ENCODE results near the gene DHRSX.
"Not testable (repeated sequence)": the region's sequence is repeated elsewhere in the genome, so short reads cannot be mapped to it uniquely, and the experiment has no call there.

Gene DHRSX

GRCh38 chrX:2471641-2472040, 29.1 kb downstream of the DHRSX start:
- no peak overlapping the region for H3K4me3 ChIP-seq (ENCODE audit: low read depth, low read length)
- TF ChIP-seq, protein P1, sequence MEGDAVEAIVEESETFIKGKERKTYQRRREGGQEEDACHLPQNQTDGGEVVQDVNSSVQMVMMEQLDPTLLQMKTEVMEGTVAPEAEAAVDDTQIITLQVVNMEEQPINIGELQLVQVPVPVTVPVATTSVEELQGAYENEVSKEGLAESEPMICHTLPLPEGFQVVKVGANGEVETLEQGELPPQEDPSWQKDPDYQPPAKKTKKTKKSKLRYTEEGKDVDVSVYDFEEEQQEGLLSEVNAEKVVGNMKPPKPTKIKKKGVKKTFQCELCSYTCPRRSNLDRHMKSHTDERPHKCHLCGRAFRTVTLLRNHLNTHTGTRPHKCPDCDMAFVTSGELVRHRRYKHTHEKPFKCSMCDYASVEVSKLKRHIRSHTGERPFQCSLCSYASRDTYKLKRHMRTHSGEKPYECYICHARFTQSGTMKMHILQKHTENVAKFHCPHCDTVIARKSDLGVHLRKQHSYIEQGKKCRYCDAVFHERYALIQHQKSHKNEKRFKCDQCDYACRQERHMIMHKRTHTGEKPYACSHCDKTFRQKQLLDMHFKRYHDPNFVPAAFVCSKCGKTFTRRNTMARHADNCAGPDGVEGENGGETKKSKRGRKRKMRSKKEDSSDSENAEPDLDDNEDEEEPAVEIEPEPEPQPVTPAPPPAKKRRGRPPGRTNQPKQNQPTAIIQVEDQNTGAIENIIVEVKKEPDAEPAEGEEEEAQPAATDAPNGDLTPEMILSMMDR (IDR thresholded peaks at IDR 0.05; ENCODE audit: insufficient read depth, low read depth, low read length, missing control alignments) = no peak
- DNase-seq (ENCODE audit: low read depth) = no peak

DNA sequence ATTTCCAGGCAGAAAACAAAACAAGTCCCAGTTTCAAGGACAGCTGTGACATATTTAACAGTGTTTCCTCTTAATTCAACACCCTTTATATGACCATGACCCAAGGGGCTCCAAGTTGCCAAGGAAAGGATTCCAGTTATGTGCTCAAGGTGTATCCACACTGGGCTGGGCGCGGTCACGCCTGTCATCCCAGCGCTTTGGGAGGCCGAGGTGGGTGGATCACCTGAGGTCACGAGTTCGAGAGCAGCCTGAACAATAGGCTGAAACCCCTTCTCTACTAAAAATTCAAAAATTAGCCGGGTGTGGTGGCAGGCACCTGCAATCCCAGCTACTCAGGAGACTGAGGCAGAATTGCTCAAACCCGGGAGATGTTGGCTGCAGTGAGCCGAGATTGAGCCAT, 29.6 kb downstream of the DHRSX start:
- DNase-seq (ENCODE audit: low read depth); H3K4me3 ChIP-seq (ENCODE audit: low read depth, low read length): not testable (repeated sequence)

GRCh38 chrX:2469852-2470251, 30.9 kb downstream of the DHRSX start:
- not testable (repeated sequence) for DNase-seq (ENCODE audit: low read depth)

GRCh38 chrX:2469196-2469685, 31.5 kb downstream of the DHRSX start:
- no peak overlapping the region for H3K4me3 ChIP-seq (ENCODE audit: low read depth, low read length)
- TF ChIP-seq, protein P1 (IDR thresholded peaks at IDR 0.05; ENCODE audit: insufficient read depth, low read depth, low read length, missing control alignments) = no peak
- DNase-seq (ENCODE audit: low read depth) = no peak

More at GRCh38 chrX:2469852-2470251, 30.9 kb downstream of the DHRSX start:
- H3K4me3 ChIP-seq (ENCODE audit: low read depth, low read length) = not testable (repeated sequence)

DNA sequence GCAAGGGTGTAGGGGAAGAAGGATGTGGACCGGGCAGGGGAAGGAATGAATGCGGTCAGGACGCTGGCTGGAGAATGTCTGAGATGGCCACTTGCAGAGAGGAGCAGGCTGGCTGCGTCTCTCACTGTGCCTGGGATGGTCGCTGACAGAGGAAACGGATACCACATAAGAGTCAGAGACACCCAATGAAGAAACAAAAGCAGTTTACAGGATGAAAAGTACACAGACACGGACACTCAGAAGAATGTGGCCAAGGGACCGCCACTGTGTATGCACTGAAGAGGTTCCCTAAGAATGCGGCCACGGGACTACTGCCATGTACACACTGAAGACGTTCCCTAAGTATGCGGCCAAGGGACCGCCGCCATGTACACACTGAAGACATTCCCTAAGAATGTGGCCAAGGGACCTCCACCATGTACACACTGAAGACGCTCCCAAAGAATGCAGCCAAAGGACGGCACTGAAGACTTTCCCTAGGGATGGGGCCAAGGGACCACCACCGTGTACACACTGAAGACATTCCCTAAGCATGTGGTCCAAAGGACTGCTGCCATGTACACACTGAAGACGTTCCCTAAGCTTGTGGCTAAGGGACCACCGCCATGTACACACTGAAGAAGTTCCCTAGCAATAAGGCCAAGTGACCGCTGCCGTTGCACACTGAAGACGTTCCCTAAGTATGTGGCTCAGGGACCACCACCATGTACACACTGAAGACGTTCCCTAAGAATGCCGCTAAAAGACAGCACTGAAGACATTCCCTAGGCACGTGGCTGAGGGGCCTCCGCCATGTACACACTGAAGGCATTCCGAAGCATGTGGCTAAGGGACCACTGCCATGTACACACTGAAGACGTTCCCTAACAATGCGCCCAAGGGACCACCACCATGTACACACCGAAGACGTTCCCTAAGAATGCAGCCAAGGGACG, 32.2 kb downstream of the DHRSX start:
- DNase-seq (ENCODE audit: low read depth) = no peak
- no peak overlapping the region for H3K4me3 ChIP-seq (ENCODE audit: low read depth, low read length)
- TF ChIP-seq, protein P1 (IDR thresholded peaks at IDR 0.05; ENCODE audit: insufficient read depth, low read depth, low read length, missing control alignments) = no peak

DNA sequence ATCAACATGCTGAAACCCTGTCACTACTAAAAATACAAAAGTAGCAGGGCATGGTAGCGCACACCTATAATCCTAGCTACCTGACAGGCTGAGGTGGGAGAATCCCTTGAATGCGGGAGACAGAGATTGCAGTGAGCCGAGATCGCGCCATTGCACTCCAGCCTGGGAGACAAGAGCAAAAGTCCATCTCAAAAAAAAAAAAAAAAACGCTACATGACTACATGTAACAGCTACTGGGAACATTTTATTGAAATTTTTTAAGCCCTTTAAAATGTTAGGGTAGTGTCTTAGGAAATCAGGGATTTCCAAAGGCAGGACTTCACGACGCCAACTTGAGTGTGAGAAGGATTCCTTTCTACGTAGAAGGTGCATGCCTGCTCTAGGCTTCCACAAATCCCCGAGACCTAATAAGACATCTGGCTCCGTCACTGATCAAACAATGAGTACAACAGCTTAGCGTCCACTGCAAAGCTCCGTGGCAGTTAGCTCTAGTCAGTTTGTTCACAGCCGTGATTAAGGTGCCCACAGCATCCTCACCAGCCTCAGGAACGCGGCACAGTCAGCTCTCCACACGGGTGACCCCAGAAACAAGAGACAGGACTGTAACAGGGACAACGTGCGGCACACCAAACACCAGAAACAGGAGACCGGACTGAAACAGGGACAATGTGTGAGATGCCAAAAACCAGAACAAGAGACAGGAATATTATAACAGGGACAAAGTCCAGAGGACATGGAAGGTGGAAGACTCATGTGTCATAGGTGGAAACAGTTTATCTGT, 33.7 kb downstream of the DHRSX start:
- DNase-seq (ENCODE audit: low read depth) = no peak
- TF ChIP-seq, protein P1 (IDR thresholded peaks at IDR 0.05; ENCODE audit: insufficient read depth, low read depth, low read length, missing control alignments) = no peak
- no peak overlapping the region for H3K4me3 ChIP-seq (ENCODE audit: low read depth, low read length)

DNA sequence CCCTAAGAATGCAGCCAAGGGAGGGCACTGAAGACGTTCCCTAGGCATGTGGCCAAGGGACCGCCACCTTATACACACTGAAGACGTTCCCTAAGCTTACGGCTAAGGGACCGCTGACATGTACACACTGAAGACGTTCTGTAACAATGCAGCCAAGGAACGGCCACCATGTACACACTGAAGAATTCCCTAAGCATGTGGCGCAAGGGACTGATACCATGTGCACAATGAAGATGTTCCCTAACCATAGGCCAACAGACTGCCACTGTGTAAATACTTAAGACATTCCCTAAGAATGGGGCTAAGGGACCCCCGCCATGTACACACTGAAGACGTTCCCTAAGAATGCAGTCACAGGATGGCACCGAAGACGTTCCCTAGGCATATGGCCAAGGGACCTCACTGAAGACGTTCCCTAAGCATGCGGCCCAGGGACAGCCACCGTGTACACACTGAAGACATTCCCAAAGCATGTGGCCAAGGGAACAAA, 36.1 kb downstream of the DHRSX start:
- DNase-seq (ENCODE audit: low read depth) = no peak
- TF ChIP-seq, protein P1 (IDR thresholded peaks at IDR 0.05; ENCODE audit: insufficient read depth, low read depth, low read length, missing control alignments) = no peak

More for the DNA sequence above, 36.1 kb downstream of the DHRSX start:
- H3K4me3 ChIP-seq (ENCODE audit: low read depth, low read length) = no peak overlapping the region

All from GM12865 (cell line).